Gastrocnemius medialis (tissue), 4 donors: ENCODE data around the gene TMEM132C.

Experiments used
- CTCF ChIP-seq, 5 experiments: fragments of 450-650 bp in 3 of 5; fragments of 200-600 bp in 2 of 5; sonication (generic) in 2 of 5; IDR thresholded peaks in 4 of 5; conservative IDR thresholded peaks in 1 of 5; 1 replicate in 4 of 5; 2 replicates in 1 of 5; pipeline ENCODE4 v1.5.1; 2016 to 2019; ENCODE audit warnings: antibody characterized with exemption in 5 of 5, mild to moderate bottlenecking in 3 of 5, moderate library complexity in 3 of 5
- POLR2A ChIP-seq, 2 donors: fragments of 450-650 bp; IDR thresholded peaks; one replicate each; pipeline ENCODE4 v1.6.1; 2017; ENCODE audit warnings: antibody characterized with exemption in 2 of 2, mild to moderate bottlenecking in 2 of 2, moderate library complexity in 2 of 2

- no peak for TF ChIP-seq CTCF (IDR thresholded peaks at IDR 0.05 in 4 of 5, conservative IDR thresholded peaks at IDR 0.05 in 1 of 5)
- TF ChIP-seq POLR2A (IDR thresholded peaks at IDR 0.05), result no peak
Observed at GRCh38 chr12:128542844-128543243, 275.9 kb downstream of the TMEM132C start.
